Mesodermal cell (in vitro differentiated cells): ENCODE data around the gene NFKBIZ.

Source experiments
- H3K27ac ChIP-seq: 2 replicates; pipeline ENCODE4 v1.7.0; 2013; ENCODE audit warnings: mild to moderate bottlenecking, low read depth, low read length, moderate library complexity; ENCODE audit not compliant: severe bottlenecking
- H3K36me3 ChIP-seq: 2 replicates; pipeline ENCODE4 v1.7.1; 2013; ENCODE audit warnings: mild to moderate bottlenecking, low read length, moderate library complexity; ENCODE audit not compliant: control insufficient read depth, insufficient read depth
- H3K4me1 ChIP-seq: one replicate; pipeline ENCODE4 v1.7.1; 2013; ENCODE audit warnings: mild to moderate bottlenecking, low read length; ENCODE audit not compliant: insufficient read depth, control insufficient read depth, poor library complexity, severe bottlenecking
- H3K4me3 ChIP-seq: 2 replicates; pipeline ENCODE4 v1.7.0; 2013; ENCODE audit warnings: low read length, control low read depth, mild to moderate bottlenecking; ENCODE audit not compliant: insufficient read depth, poor library complexity, severe bottlenecking; ENCODE audit errors: extremely low read depth
- H3K9me3 ChIP-seq: 2 replicates; pipeline ENCODE4 v1.7.1; 2013; ENCODE audit warnings: mild to moderate bottlenecking, low read length, moderate library complexity; ENCODE audit not compliant: control insufficient read depth
- WGBS, 2 experiments: methylation state at CpG; one replicate each; pipeline ENCODE4 v1.1.5; 2013; ENCODE audit warnings: missing lambda C conversion rate in 2 of 2; ENCODE audit not compliant: insufficient coverage in 2 of 2; 5-methylcytosine and 5-hydroxymethylcytosine counted together

Gene NFKBIZ

DNA sequence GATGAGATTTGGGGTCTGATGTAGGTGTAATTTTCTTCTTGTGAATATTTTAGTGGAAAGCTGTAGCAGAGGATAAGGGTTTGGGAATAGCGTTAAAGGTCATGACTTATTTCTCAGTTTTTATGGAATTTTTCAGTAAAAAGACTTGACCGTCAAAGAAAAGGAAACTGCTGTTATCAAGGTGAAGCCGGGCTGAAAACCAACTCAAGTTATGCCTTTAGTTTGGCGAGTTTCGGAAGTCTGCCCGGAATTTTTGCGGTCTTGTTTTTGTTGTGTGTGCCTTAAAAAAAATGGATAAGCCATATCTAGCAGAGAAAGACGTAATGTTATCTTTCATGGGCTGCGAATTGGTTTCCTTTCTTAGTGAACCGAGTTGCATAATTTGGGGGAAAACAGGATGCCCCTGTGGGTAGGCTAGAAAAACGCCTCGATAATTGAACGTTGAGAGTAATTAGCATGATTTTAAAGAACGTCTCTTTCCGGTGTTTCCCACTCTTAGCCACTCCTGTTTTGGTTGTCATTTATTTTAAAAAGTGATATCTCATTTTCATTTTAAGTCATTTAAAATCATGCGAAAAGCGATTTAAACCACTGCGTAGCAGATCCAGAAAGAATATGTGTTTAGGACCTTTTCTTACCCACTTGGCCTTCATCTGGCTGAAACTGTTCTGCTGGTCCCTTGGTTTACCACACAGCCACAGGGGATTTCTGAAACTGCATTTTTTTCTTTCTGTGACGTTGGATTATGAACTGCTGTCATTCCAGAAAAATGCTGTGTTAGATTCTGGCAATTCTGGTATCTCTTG is 1.1 kb downstream of the NFKBIZ start:
- no peaks in the 10 kb centered on the region for H3K4me1 ChIP-seq
- H3K9me3 ChIP-seq: no peaks in the 10 kb centered on the region
- WGBS, 2 experiments: 1 to 3% methylated on average over 13 to 15 of the region's 19 CpGs
- peaks cover 38% of the 10 kb centered on the region for H3K36me3 ChIP-seq
- peak overlapping the region; percentile 62 for H3K27ac ChIP-seq
- H3K4me3 ChIP-seq: peak overlapping the region; percentile 89

DNA sequence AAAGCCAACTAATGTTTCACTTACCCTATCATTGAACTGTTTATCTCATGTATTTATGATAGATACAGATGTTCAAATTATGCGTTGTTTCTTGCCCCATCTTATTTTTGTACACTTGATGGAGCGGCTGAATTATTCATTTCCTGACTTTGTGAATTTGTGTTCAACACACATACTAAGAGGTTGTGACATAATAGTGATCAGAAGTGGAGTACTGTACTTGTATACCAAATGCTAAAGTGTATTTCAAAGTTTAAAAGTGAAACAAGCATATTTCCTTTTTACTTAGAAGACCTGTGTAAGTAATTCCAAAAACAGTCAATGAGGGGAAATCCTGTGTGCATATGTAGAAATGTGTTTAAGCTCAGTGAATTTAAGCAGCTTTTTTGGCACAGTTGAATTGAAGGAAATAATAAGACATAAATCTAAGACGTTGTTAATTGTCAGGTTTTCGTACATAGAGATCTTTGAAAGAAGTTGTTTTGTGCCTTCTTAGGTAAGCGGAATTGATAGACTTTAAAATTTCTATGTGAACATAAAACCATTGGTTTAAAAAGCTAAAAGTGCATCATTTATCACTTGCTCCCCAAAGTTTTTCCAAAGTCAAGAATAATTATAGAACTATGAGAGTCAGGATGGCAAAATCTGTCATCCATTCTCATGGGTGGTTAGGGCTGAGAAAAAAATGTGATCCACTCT is 1.9 kb downstream of the NFKBIZ start:
- no peak overlapping the region for H3K27ac ChIP-seq
- H3K4me3 ChIP-seq: peak overlapping the region; percentile 89
- 80 to 100% methylated on average over 1 to 2 of the region's 5 CpGs for WGBS, 2 experiments
- no peaks in the 10 kb centered on the region for H3K4me1 ChIP-seq
- no peaks in the 10 kb centered on the region for H3K9me3 ChIP-seq
- peaks cover 46% of the 10 kb centered on the region for H3K36me3 ChIP-seq

DNA sequence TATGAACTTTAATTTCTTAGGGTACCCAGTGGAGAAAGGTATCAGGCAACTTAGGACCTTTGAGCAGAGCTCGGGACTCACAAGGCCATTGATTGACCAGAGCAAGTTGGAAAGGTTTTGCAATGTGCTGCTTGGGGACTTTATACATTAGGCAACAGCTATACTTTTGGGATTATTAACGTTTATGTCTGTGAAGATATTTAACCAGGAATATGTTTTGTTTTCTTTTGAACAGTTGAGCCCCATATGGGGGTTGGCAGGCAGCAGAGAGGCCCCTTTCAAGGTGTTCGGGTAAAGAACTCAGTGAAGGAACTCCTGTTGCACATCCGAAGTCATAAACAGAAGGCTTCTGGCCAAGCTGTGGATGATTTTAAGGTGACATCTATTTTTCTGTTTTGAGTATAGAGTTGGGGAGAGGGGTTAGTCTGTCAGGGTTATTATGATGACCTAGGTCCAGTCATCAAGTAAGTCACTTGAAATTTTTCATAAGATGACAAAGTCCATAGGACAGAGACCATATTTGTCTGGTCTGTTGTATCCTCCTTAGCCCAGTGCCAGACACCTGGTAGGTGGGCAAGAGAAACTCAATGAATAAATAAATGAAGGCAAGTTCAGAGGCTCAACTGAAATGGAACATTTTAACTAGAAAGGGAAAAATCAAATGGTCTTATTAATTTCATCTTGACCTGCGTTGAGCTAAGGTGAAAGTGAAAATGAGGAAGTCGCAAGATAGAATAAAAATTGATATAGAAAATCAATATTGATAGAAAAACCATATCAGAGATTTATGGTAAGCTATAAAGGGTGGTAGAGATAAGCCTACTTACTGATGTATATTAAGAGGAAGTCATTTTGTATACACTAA is 2.8 kb downstream of the NFKBIZ start:
- Histone ChIP-seq H3K27ac (no peak overlapping the region), H3K36me3 (peaks cover 55% of the 10 kb centered on the region), H3K4me1 (no peaks in the 10 kb centered on the region), H3K9me3 (no peaks in the 10 kb centered on the region), H3K4me3 (peak overlapping the region; percentile 89)
- 92 to 96% methylated on average over 3 to 4 of the region's 6 CpGs for WGBS, 2 experiments

DNA sequence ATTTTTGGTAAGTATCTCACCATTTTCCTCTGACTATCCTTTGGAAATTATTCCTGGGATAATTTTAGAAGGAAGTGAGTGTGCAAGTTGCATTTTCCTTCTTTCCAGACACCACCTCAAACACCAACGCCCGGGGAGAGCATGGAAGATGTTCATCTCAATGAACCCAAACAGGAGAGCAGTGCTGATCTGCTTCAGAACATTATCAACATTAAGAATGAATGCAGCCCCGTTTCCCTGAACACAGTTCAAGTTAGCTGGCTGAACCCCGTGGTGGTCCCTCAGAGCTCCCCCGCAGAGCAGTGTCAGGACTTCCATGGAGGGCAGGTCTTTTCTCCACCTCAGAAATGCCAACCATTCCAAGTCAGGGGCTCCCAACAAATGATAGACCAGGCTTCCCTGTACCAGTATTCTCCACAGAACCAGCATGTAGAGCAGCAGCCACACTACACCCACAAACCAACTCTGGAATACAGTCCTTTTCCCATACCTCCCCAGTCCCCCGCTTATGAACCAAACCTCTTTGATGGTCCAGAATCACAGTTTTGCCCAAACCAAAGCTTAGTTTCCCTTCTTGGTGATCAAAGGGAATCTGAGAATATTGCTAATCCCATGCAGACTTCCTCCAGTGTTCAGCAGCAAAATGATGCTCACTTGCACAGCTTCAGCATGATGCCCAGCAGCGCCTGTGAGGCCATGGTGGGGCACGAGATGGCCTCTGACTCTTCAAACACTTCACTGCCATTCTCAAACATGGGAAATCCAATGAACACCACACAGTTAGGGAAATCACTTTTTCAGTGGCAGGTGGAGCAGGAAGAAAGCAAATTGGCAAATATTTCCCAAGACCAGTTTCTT is 3.9 kb downstream of the NFKBIZ start:
- 94 to 99% methylated on average over 7 of the region's 8 CpGs for WGBS, 2 experiments
- H3K36me3 ChIP-seq: peaks cover 65% of the 10 kb centered on the region
- no peaks in the 10 kb centered on the region for H3K9me3 ChIP-seq
- H3K4me1 ChIP-seq: no peaks in the 10 kb centered on the region
- no peak overlapping the region for H3K4me3 ChIP-seq
- no peak overlapping the region for H3K27ac ChIP-seq

DNA sequence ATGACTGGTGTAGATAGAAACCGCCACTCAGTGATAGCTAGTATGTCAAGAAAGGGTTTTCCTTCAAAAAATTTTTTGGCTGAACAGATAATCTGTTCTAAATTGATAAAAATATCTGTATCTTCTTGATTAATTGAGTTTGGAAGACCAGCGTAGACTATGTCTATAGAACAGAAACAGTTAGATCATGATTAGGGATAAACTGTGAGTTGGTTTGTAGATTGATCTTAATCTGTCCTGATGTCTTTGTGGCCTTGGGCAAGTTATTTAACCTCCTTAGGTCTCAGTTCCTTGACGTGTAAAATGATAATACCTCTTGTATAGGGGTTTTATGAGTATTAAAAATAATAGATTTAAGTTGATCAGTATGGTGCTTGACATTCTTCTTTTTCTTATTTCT is 4.7 kb downstream of the NFKBIZ start:
- WGBS, 2 experiments: 93 to 100% methylated on average over 2 of the region's 3 CpGs
- H3K4me1 ChIP-seq: no peaks in the 10 kb centered on the region
- H3K27ac ChIP-seq: no peak overlapping the region
- peaks cover 71% of the 10 kb centered on the region for H3K36me3 ChIP-seq
- no peaks in the 10 kb centered on the region for H3K9me3 ChIP-seq
- no peak overlapping the region for H3K4me3 ChIP-seq

DNA sequence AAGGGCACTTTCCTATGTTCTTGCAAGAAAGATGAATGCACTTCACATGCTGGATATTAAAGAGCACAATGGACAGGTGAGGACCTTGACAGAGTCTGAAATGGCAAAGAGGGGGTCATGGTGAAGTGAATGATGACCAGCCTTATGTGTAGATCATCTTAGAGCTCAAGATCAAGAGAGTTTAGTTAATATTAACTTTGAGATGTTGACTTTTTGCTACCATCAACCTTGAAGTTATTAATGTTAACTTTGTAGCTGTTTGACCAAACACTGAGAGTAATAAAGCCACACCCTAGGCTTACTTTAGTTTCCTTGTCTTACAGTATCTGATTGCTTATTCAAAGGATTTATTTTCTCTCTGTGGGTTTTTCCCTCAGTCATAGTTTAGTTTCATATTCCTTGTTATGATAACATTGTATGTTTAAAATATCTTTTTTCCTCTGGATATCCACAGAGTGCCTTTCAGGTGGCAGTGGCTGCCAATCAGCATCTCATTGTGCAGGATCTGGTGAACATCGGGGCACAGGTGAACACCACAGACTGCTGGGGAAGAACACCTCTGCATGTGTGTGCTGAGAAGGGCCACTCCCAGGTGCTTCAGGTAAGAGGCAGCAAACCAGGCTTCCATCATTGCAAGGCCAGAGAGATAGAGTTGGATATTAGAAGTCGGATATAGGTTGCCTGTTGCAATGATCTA is 5.4 kb downstream of the NFKBIZ start:
- Histone ChIP-seq H3K4me1 (no peaks in the 10 kb centered on the region), H3K27ac (no peak overlapping the region), H3K9me3 (no peaks in the 10 kb centered on the region), H3K36me3 (peaks cover 78% of the 10 kb centered on the region), H3K4me3 (no peak overlapping the region)
- WGBS, 2 experiments: 93 to 96% methylated on average over 1 to 2 of the region's 2 CpGs

DNA sequence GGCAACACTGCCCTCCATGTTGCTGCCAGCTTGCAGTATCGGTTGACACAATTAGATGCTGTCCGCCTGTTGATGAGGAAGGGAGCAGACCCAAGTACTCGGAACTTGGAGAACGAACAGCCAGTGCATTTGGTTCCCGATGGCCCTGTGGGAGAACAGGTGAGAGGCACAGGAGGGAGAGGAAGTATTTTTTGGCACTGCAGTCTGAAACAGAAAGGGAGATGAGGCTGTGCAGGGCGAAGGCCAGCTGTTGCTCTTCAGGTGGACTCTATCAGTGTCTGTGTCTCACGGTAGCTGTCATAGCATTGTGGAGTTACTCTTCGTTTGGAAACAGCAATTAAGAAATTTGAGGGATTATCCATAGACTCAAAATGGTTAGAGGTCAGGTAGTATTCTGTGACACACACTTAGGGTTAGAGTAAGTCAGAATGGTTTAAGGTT is 8.0 kb downstream of the NFKBIZ start:
- Histone ChIP-seq H3K27ac (no peak overlapping the region), H3K4me3 (no peak overlapping the region), H3K4me1 (no peaks in the 10 kb centered on the region), H3K9me3 (no peaks in the 10 kb centered on the region), H3K36me3 (peaks cover 82% of the 10 kb centered on the region)
- 93 to 96% methylated on average over 8 of the region's 8 CpGs for whole genome bisulfite sequencing, 2 experiments

DNA sequence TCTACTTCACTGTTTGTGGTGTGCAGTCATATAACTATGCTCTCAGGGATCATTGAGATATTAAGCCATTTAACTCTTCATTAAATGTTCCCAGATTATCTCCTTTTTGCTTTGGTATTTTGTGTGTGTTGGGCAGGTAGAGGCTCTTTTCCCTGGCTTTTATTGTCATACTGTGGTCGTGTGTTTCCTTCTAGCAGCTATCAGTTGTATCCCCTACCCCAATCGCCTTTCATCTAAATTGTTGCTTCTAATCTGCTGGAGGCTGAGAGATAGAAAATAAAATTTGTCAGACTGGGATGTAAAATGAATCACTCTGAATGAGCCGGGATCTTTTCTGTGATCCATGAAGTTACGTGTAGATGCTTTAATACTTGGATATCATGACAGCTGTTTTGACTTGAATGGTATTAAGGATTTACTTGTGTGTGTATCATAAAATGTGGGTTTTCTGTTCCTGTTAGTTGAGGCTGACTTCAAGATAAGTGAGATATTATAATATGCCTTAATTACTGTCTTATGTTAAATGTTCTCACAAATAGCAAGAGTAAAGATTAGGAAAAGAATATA is 9.2 kb downstream of the NFKBIZ start:
- 95 to 100% methylated on average over 2 of the region's 4 CpGs for WGBS, 2 experiments
- H3K36me3 ChIP-seq: peaks cover 70% of the 10 kb centered on the region

DNA sequence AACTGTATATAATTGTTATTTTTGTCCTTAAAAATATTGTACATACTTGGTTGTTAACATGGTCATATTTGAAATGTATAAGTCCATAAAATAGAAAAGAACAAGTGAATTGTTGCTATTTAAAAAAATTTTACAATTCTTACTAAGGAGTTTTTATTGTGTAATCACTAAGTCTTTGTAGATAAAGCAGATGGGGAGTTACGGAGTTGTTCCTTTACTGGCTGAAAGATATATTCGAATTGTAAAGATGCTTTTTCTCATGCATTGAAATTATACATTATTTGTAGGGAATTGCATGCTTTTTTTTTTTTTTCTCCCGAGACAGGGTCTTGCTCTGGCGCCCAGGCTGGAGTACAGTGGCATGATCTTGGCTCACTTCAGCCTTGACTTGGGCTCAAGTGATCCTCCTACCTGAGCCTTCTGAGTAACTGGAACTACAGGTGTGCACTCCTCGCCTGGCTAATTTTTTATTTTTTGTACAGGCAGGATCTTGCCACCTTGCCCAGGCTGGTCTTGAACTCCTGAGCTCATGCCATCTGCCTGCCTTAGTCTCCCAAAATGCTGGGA is 10.7 kb downstream of the NFKBIZ start:
- no peaks in the 10 kb centered on the region for H3K9me3 ChIP-seq
- WGBS, 2 experiments: 95 to 100% methylated on average over 2 to 4 of the region's 5 CpGs
- no peak overlapping the region for H3K27ac ChIP-seq
- no peak overlapping the region for H3K4me3 ChIP-seq
- no peaks in the 10 kb centered on the region for H3K4me1 ChIP-seq
- H3K36me3 ChIP-seq: peaks cover 56% of the 10 kb centered on the region

More for the DNA sequence above, 9.2 kb downstream of the NFKBIZ start:
- Histone ChIP-seq H3K4me3 (no peak overlapping the region), H3K27ac (no peak overlapping the region), H3K4me1 (no peaks in the 10 kb centered on the region), H3K9me3 (no peaks in the 10 kb centered on the region)
